Ectodermal cell (in vitro differentiated cells): ENCODE measurements around the gene CACHD1.

Experiments used
- H3K27ac ChIP-seq: 2 replicates; pipeline ENCODE4 v1.7.0; 2013; ENCODE audit warnings: mild to moderate bottlenecking, low read depth, low read length; ENCODE audit not compliant: insufficient read depth, poor library complexity, severe bottlenecking
- H3K27me3 ChIP-seq: 2 replicates; pipeline ENCODE4 v1.7.0; 2013; ENCODE audit warnings: mild to moderate bottlenecking, low read length; ENCODE audit not compliant: insufficient read depth, control insufficient read depth, poor library complexity, severe bottlenecking
- H3K36me3 ChIP-seq: one replicate; pipeline ENCODE4 v1.7.0; 2013; ENCODE audit warnings: low read length; ENCODE audit not compliant: control insufficient read depth, insufficient read depth
- H3K4me1 ChIP-seq: one replicate; pipeline ENCODE4 v1.7.0; 2013; ENCODE audit warnings: low read length; ENCODE audit not compliant: control insufficient read depth, insufficient read depth
- H3K4me3 ChIP-seq: 2 replicates; pipeline ENCODE4 v1.7.0; 2013; ENCODE audit warnings: low read depth, low read length, control low read depth; ENCODE audit not compliant: insufficient read depth
- H3K9me3 ChIP-seq: 2 replicates; pipeline ENCODE4 v1.7.0; 2013; ENCODE audit warnings: mild to moderate bottlenecking, low read length, moderate library complexity; ENCODE audit not compliant: control insufficient read depth
- WGBS, 2 experiments: methylation state at CpG; one replicate each; pipeline ENCODE4 v1.1.7; 2013; ENCODE audit warnings: missing lambda C conversion rate in 2 of 2; 5-methylcytosine and 5-hydroxymethylcytosine counted together

Gene CACHD1

DNA sequence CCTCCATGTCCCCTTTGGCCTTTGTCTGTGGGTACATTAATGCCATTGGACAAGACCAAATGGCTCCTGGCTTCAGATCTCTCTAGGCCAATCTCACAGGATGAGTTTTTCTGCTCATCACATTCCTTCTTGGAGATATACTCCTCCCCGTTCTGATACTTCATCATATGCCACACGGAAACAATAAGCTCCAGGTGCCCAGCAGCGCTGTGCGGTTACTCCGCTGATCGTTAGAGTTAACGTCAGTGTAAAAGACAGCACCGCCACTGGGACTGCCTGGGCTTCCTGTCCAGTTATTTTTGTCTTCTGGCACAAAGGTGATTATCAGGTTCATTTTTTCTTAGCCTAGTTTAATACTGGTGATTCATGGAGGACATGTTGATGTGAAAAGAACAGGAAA is 22.5 kb downstream of the CACHD1 start:
- Histone ChIP-seq H3K27ac (peak overlapping the region; percentile 96), H3K4me1 (peaks cover 71% of the 10 kb centered on the region), H3K9me3 (no peaks in the 10 kb centered on the region), H3K27me3 (no peaks in the 10 kb centered on the region), H3K36me3 (no peaks in the 10 kb centered on the region), H3K4me3 (no peak overlapping the region)
- 91 to 92% methylated on average over 8 of the region's 8 CpGs for WGBS, 2 experiments

DNA sequence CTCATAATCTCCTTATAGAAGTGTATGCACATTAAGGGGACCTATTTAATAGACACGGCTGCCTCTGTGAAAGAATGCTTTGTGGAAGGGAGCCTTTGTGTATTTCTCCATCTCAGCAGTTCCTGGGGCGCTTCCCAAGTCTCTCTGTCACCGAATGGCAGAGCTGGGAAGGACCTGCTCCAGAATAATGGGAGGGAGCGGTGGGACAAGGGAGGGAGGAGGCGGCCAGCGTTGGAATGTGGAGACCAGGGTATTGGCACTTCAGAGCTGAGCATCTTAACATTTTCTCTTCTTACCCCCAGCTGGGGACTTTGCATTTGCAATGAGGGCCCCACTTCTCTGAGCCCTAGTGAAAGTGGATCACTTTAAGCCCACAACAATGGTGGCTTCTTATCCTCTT is 23.9 kb downstream of the CACHD1 start:
- 2% methylated on average over 5 to 6 of the region's 6 CpGs for WGBS, 2 experiments
- H3K4me1 ChIP-seq, result peaks cover 68% of the 10 kb centered on the region
- H3K36me3 ChIP-seq, result no peaks in the 10 kb centered on the region
- H3K27me3 ChIP-seq, result no peaks in the 10 kb centered on the region
- H3K27ac ChIP-seq, result peak overlapping the region; percentile 96
- H3K9me3 ChIP-seq, result no peaks in the 10 kb centered on the region
- no peak overlapping the region for H3K4me3 ChIP-seq

- H3K36me3 ChIP-seq, result no peaks in the 10 kb centered on the region
- no peaks in the 10 kb centered on the region for H3K9me3 ChIP-seq
- WGBS, 2 experiments, result 18 to 29% methylated on average over 2 of the region's 2 CpGs
- no peaks in the 10 kb centered on the region for H3K27me3 ChIP-seq
- peak overlapping the region; percentile 96 for H3K27ac ChIP-seq
- H3K4me3 ChIP-seq, result peak overlapping the region; percentile 16
- peaks cover 64% of the 10 kb centered on the region for H3K4me1 ChIP-seq
Measured at GRCh38 chr1:64494659-64495058, 24.7 kb downstream of the CACHD1 start.

- Histone ChIP-seq H3K9me3 (no peaks in the 10 kb centered on the region), H3K4me1 (peaks cover 54% of the 10 kb centered on the region), H3K36me3 (no peaks in the 10 kb centered on the region), H3K27ac (no peak overlapping the region), H3K4me3 (no peak overlapping the region), H3K27me3 (no peaks in the 10 kb centered on the region)
- 17% methylated on average over 1 of the region's 1 CpG; no CpG with 5 or more reads in 1 of the 2 experiments for WGBS, 2 experiments
Measured at GRCh38 chr1:64495878-64496277, 25.9 kb downstream of the CACHD1 start.

DNA sequence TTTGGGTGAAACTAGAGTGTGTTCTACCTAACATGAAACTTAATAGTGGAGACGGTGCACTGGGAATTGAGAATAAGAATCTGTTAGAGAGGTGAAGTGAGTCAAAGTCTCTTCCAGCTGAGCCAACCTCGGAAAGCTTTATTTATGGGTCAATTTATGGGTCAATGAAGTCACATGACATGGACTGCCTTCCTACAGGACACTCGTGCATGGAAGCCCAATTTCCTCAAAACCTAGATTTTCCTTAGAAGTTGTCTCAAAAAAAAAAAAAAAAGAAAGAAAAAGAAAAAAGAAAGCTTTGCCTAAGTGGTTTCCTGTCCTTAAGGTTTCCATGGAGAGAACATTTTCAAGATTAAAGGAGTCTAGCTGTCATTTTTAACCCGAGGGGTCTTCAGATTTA is 26.7 kb downstream of the CACHD1 start:
- Histone ChIP-seq H3K27me3 (no peaks in the 10 kb centered on the region), H3K4me3 (no peak overlapping the region), H3K4me1 (peaks cover 54% of the 10 kb centered on the region), H3K36me3 (no peaks in the 10 kb centered on the region), H3K9me3 (no peaks in the 10 kb centered on the region), H3K27ac (peak overlapping the region; percentile 77)
- 38 to 53% methylated on average over 4 of the region's 4 CpGs for WGBS, 2 experiments

GRCh38 chr1:64497088-64497883 is 27.4 kb downstream of the CACHD1 start:
- Histone ChIP-seq H3K27me3 (no peaks in the 10 kb centered on the region), H3K27ac (peak overlapping the region; percentile 77)
- 11 to 15% methylated on average over 4 of the region's 4 CpGs for WGBS, 2 experiments

GRCh38 chr1:64498325-64498724 is 28.4 kb downstream of the CACHD1 start:
- peaks cover 57% of the 10 kb centered on the region for H3K4me1 ChIP-seq
- no peaks in the 10 kb centered on the region for H3K27me3 ChIP-seq

More at GRCh38 chr1:64497088-64497883, 27.4 kb downstream of the CACHD1 start:
- no peaks in the 10 kb centered on the region for H3K36me3 ChIP-seq
- H3K4me3 ChIP-seq, result no peak overlapping the region
- H3K4me1 ChIP-seq, result peaks cover 57% of the 10 kb centered on the region
- no peaks in the 10 kb centered on the region for H3K9me3 ChIP-seq

GRCh38 chr1:64499011-64499410 is 29.1 kb downstream of the CACHD1 start:
- Histone ChIP-seq H3K4me3 (no peak overlapping the region), H3K4me1 (peaks cover 61% of the 10 kb centered on the region), H3K27ac (no peak overlapping the region), H3K9me3 (no peaks in the 10 kb centered on the region), H3K27me3 (no peaks in the 10 kb centered on the region), H3K36me3 (no peaks in the 10 kb centered on the region)
- WGBS, 2 experiments, result 95 to 96% methylated on average over 6 of the region's 6 CpGs

More at GRCh38 chr1:64498325-64498724, 28.4 kb downstream of the CACHD1 start:
- WGBS, 2 experiments, result 97 to 98% methylated on average over 3 of the region's 4 CpGs
- Histone ChIP-seq H3K9me3 (no peaks in the 10 kb centered on the region), H3K4me3 (no peak overlapping the region), H3K27ac (no peak overlapping the region), H3K36me3 (no peaks in the 10 kb centered on the region)

DNA sequence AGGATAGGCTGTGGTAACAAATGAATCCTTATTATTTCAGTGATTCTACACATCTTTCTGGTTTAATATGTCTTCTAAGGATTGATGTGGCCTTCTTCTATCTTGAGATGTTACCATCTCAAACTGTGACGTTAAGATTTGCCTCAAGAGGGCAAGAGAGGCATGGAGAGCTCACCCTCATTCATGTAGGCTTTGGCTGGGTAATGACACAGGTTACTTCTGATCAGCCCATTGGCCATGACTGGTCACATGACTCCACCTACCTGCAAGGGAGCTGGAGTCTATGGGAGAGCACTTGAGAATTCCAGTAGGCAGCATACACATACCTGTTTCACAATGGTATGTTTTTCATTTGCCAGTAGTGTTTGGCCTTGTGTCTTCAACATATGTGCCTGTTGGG is 30.0 kb downstream of the CACHD1 start:
- H3K4me1 ChIP-seq, result peaks cover 62% of the 10 kb centered on the region

GRCh38 chr1:64502083-64502482 is 32.2 kb downstream of the CACHD1 start:
- no peaks in the 10 kb centered on the region for H3K27me3 ChIP-seq
- H3K9me3 ChIP-seq, result no peaks in the 10 kb centered on the region
- no peaks in the 10 kb centered on the region for H3K36me3 ChIP-seq
- H3K4me3 ChIP-seq, result no peak overlapping the region
- 80 to 81% methylated on average over 1 of the region's 1 CpG for WGBS, 2 experiments
- H3K4me1 ChIP-seq, result peaks cover 52% of the 10 kb centered on the region
- H3K27ac ChIP-seq, result no peak overlapping the region

More for the DNA sequence above, 30.0 kb downstream of the CACHD1 start:
- Histone ChIP-seq H3K4me3 (no peak overlapping the region), H3K27ac (no peak overlapping the region), H3K27me3 (no peaks in the 10 kb centered on the region), H3K9me3 (no peaks in the 10 kb centered on the region), H3K36me3 (no peaks in the 10 kb centered on the region)
- 88 to 94% methylated on average over 1 of the region's 1 CpG for WGBS, 2 experiments
